Stimulated activated CD4-positive, alpha-beta T cell treated with anti-CD3 and anti-CD28 coated beads, Interleukin-1b, Interleukin-23, amount 100 ng/mL, for 24 hours (primary cell): ENCODE data around the gene DLK1.

Experiments
- DNase-seq, 4 experiments: peaks; one replicate each; pipeline ENCODE4 v3.0.0-alpha.2; 2020; ENCODE audit warnings: low read depth in 4 of 4, low spot score in 1 of 4

Gene DLK1

GRCh38 chr14:100755649-100756048, 29.0 kb downstream of the DLK1 start:
- DNase-seq, result no peak

- DNase-seq, result no peak
These were observed 34.8 kb downstream of the DLK1 start for GRCh38 chr14:100761481-100761880.

GRCh38 chr14:100762089-100762515, 35.4 kb downstream of the DLK1 start:
- DNase-seq, result no peak

GRCh38 chr14:100762901-100763300, 36.2 kb downstream of the DLK1 start:
- no peak for DNase-seq

- DNase-seq, result no peak
These were observed 37.9 kb downstream of the DLK1 start for GRCh38 chr14:100764471-100765115.

- no peak for DNase-seq
These were observed 38.6 kb downstream of the DLK1 start for GRCh38 chr14:100765296-100765695.

GRCh38 chr14:100765991-100766390, 39.3 kb downstream of the DLK1 start:
- no peak for DNase-seq

- DNase-seq, result no peak
These were observed 40.5 kb downstream of the DLK1 start for GRCh38 chr14:100767003-100767787.

- no peak for DNase-seq
These were observed 41.3 kb downstream of the DLK1 start for GRCh38 chr14:100767788-100768536.

GRCh38 chr14:100769035-100769939, 42.6 kb downstream of the DLK1 start:
- DNase-seq, result no peak

- no peak for DNase-seq
These were observed 43.4 kb downstream of the DLK1 start for GRCh38 chr14:100770046-100770445.

- no peak for DNase-seq
These were observed 44.0 kb downstream of the DLK1 start for GRCh38 chr14:100770605-100771120.

GRCh38 chr14:100771121-100771800, 44.6 kb downstream of the DLK1 start:
- DNase-seq, result no peak

- no peak for DNase-seq
These were observed 46.0 kb downstream of the DLK1 start for GRCh38 chr14:100772607-100773165.

GRCh38 chr14:100773331-100774163, 46.9 kb downstream of the DLK1 start:
- no peak for DNase-seq

GRCh38 chr14:100774164-100774537, 47.5 kb downstream of the DLK1 start:
- no peak for DNase-seq

- DNase-seq, result no peak
These were observed 48.7 kb downstream of the DLK1 start for GRCh38 chr14:100775351-100775830.

GRCh38 chr14:100775831-100776591, 49.3 kb downstream of the DLK1 start:
- DNase-seq, result no peak
